ENCODE measurements around the gene PIP4K2A.

- no peak for TF ChIP-seq CTCF (conservative IDR thresholded peaks at IDR 0.05; ENCODE audit: low read depth in 2 of 2)
- no peak for TF ChIP-seq POLR2AphosphoS5 (IDR thresholded peaks at IDR 0.05; ENCODE audit: low read depth)
- no peak for TF ChIP-seq EZH2 (IDR thresholded peaks at IDR 0.05; ENCODE audit: low read depth, unreplicated experiment)
- TF ChIP-seq EZH2phosphoT487 (IDR thresholded peaks at IDR 0.05; ENCODE audit: unreplicated experiment), result no peak
- no peak for TF ChIP-seq JUNB (IDR thresholded peaks at IDR 0.05; ENCODE audit: unreplicated experiment)
- no peak for TF ChIP-seq CREB1 (CRISPR knock-in tag; IDR thresholded peaks at IDR 0.05; ENCODE audit: low read depth)
- TF ChIP-seq REST (IDR thresholded peaks at IDR 0.05; ENCODE audit: unreplicated experiment), result no peak
- no peak for TF ChIP-seq ZNF114 (CRISPR knock-in tag; IDR thresholded peaks at IDR 0.05)
Measured at GRCh38 chr10:22548344-22548743, 166.0 kb downstream of the PIP4K2A start.
